Measurements from ENCODE around the gene IRX2. TPM values are rescaled to one million over a fixed set of nuclear protein-coding genes. Genes with fewer than 3 reads are reported as not detected.

The IRX2 gene
- total and polyA plus RNA-seq, 4 donors: 0.20 to 0.27 TPM; not detected in 2

DNA sequence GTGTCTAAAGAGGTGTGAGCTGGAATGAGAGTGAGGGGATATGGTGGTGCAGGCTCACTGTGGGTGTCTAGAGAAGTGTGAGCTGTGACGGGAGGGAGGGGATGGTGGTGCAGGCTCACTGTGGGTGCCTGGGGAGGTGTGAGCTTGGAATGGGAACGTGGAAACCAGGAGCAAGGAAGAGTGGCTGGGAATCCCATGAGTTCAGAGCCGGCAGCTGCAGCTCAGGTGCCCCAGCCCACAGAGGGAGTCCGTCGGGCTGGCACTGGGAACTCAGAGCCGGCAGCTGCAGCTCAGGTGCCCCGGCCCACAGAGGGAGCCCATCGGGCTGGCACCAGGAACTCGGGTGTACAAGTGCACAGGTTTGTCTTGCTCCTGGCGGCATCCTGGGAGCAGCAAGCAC lies 45.6 kb downstream of the IRX2 start:
- DNase-seq (no peak), ATAC-seq (ENCODE audit: low FRiP score) (no peak)
- Histone ChIP-seq H3K27me3 (ENCODE audit: control insufficient read depth in 1 of 2, insufficient read depth in 2 of 2, low read length in 1 of 2) (no peaks in the 10 kb centered on the region), H3K4me1 (ENCODE audit: control insufficient read depth in 1 of 2, insufficient read depth in 2 of 2, low read length in 2 of 2) (no peaks in the 10 kb centered on the region), H3K36me3 (ENCODE audit: control insufficient read depth in 1 of 2, insufficient read depth in 2 of 2, low read length in 1 of 2) (no peaks in the 10 kb centered on the region), H3K4me3 (ENCODE audit: low read length in 2 of 2) (no peak overlapping the region), H3K27ac (ENCODE audit: low read depth in 1 of 2, low read length in 2 of 2) (no peak overlapping the region), H3K9me3 (ENCODE audit: control insufficient read depth, low read length) (no peaks in the 10 kb centered on the region)
- intact Hi-C loops (cut with DNase I): no loop called here
- WGBS, 2 donors: 76% methylated on average over 9 to 10 of the region's 10 CpGs

DNA sequence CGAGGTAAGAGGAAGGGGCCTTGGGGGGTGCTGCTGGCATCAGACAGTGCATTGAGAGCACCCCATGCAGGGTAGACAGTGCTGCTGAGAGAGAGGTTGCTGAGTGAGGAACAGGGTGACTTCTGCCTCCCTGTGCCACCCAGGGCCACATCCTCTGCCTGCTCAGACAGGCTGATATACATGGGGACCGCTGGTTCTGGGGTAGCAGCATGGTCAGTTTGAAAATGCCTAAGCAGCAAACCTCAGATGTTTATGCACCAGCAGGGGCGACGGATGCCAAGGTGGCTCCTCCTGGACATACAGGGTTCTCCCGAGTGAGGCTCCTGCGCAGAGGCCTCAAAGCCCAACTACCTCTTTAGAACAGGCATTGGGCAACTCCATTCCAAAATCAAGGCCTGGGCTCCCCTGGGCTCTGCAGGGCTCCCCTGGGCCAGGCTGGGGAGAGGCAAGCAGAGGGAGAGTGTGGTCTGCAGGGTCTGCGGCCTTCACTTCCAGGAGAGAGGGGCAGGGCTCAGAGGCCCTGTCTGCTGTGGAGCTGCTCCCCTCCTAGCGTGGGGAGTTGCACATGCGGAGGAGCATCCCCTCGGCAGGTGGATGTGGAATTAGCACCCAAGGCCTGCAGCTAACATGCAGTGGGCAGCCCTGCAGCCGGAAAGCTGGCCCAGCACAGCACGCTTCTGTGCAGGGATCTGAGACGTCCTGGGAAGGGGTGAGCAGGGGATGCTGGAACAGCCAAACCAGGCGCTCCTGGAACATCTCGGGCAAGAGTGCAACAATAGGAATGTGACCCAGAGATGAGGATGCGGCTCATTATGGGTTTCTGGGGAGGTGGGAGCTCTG lies 46.5 kb downstream of the IRX2 start:
- DNase-seq (no peak), ATAC-seq (ENCODE audit: low FRiP score) (no peak)
- H3K36me3 ChIP-seq (ENCODE audit: control insufficient read depth in 1 of 2, insufficient read depth in 2 of 2, low read length in 1 of 2): no peaks in the 10 kb centered on the region
- H3K4me3 ChIP-seq (ENCODE audit: low read length in 2 of 2): no peak overlapping the region
- no peaks in the 10 kb centered on the region for H3K27me3 ChIP-seq (ENCODE audit: control insufficient read depth in 1 of 2, insufficient read depth in 2 of 2, low read length in 1 of 2)
- H3K27ac ChIP-seq (ENCODE audit: low read depth in 1 of 2, low read length in 2 of 2): no peak overlapping the region
- intact Hi-C loops (cut with DNase I): no loop called here
- no peaks in the 10 kb centered on the region for H3K9me3 ChIP-seq (ENCODE audit: control insufficient read depth, low read length)
- WGBS, 2 donors: 88 to 91% methylated on average over 16 of the region's 16 CpGs
- H3K4me1 ChIP-seq (ENCODE audit: control insufficient read depth in 1 of 2, insufficient read depth in 2 of 2, low read length in 2 of 2): no peaks in the 10 kb centered on the region

DNA sequence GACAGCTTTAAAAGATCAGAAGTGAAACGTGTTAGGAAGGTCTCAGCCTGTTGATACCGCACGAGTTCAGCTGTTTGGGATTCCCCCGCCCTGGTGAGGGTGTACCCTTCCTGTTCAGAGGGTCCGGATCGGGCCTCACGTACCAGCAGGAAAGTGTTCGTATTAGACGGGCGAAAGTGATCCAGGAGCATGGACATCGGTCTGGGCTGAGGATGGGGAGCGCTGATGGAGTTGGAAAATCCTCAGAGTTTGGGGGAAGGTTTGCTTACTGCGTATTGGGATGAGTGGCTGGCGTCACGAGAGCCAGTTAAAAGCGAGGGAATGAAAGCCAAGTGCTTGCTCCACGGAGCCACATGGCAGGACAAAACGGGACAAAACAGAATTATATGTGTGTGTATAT lies 47.4 kb downstream of the IRX2 start:
- intact Hi-C loops (cut with DNase I): no loop called here
- H3K36me3 ChIP-seq (ENCODE audit: control insufficient read depth in 1 of 2, insufficient read depth in 2 of 2, low read length in 1 of 2): no peaks in the 10 kb centered on the region
- H3K9me3 ChIP-seq (ENCODE audit: control insufficient read depth, low read length): no peaks in the 10 kb centered on the region
- H3K27ac ChIP-seq (ENCODE audit: low read depth in 1 of 2, low read length in 2 of 2): no peak overlapping the region
- WGBS, 2 donors: 88 to 89% methylated on average over 18 of the region's 18 CpGs
- ATAC-seq (ENCODE audit: low FRiP score) (no peak), DNase-seq (no peak)
- no peaks in the 10 kb centered on the region for H3K4me1 ChIP-seq (ENCODE audit: control insufficient read depth in 1 of 2, insufficient read depth in 2 of 2, low read length in 2 of 2)
- no peak overlapping the region for H3K4me3 ChIP-seq (ENCODE audit: low read length in 2 of 2)
- H3K27me3 ChIP-seq (ENCODE audit: control insufficient read depth in 1 of 2, insufficient read depth in 2 of 2, low read length in 1 of 2): no peaks in the 10 kb centered on the region

DNA sequence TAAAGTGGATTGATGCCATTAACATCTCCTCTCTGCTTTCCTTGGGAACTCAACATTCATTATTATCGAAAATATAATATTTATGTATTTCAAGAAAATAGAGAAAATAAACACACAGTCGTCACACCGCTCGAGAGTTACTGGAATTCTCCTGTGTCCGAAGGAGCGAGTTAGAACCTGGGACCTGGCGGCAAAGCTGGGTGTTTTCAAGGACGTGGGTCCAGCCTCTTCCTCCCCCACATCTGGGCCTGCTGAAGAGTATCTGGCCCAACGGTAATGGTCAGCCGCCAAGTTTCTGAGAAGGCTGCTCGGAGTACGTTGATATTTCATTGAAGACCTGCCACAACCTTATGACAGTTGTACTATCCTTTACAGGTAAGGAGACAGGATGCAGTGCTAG lies 47.9 kb downstream of the IRX2 start:
- ATAC-seq (ENCODE audit: low FRiP score) (no peak), DNase-seq (no peak)
- WGBS, 2 donors: 54 to 58% methylated on average over 12 of the region's 12 CpGs
- intact Hi-C loops (cut with DNase I): no loop called here
- no peaks in the 10 kb centered on the region for H3K9me3 ChIP-seq (ENCODE audit: control insufficient read depth, low read length)
- no peak overlapping the region for H3K4me3 ChIP-seq (ENCODE audit: low read length in 2 of 2)
- no peaks in the 10 kb centered on the region for H3K27me3 ChIP-seq (ENCODE audit: control insufficient read depth in 1 of 2, insufficient read depth in 2 of 2, low read length in 1 of 2)
- H3K27ac ChIP-seq (ENCODE audit: low read depth in 1 of 2, low read length in 2 of 2): no peak overlapping the region
- no peaks in the 10 kb centered on the region for H3K4me1 ChIP-seq (ENCODE audit: control insufficient read depth in 1 of 2, insufficient read depth in 2 of 2, low read length in 2 of 2)
- no peaks in the 10 kb centered on the region for H3K36me3 ChIP-seq (ENCODE audit: control insufficient read depth in 1 of 2, insufficient read depth in 2 of 2, low read length in 1 of 2)

DNA sequence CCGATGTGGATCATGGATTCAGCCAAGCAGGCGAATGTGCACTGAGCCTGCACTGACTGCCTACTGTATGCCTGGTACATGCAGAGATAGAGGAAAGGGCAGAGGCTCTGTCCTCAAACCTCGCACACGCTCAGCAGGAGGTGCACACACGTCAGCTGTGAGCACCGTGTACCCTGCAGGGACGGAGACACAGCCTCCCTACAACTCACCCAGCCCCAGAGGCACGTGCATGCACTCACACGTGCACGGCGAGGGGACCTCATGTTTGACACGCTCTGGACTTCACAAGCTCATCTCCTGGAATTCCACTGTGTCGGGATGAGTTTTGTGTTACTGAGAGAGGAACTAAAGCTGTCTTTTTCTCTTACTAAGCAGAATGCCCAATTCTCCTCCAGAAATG lies 48.4 kb downstream of the IRX2 start:
- no peaks in the 10 kb centered on the region for H3K9me3 ChIP-seq (ENCODE audit: control insufficient read depth, low read length)
- H3K27me3 ChIP-seq (ENCODE audit: control insufficient read depth in 1 of 2, insufficient read depth in 2 of 2, low read length in 1 of 2): no peaks in the 10 kb centered on the region
- WGBS, 2 donors: 69 to 81% methylated on average over 13 of the region's 13 CpGs
- H3K4me3 ChIP-seq (ENCODE audit: low read length in 2 of 2): no peak overlapping the region
- H3K36me3 ChIP-seq (ENCODE audit: control insufficient read depth in 1 of 2, insufficient read depth in 2 of 2, low read length in 1 of 2): no peaks in the 10 kb centered on the region
- no peak for ATAC-seq (ENCODE audit: low FRiP score)
- DNase-seq: no peak
- H3K27ac ChIP-seq (ENCODE audit: low read depth in 1 of 2, low read length in 2 of 2): no peak overlapping the region
- intact Hi-C loops (cut with DNase I): no loop called here
- no peaks in the 10 kb centered on the region for H3K4me1 ChIP-seq (ENCODE audit: control insufficient read depth in 1 of 2, insufficient read depth in 2 of 2, low read length in 2 of 2)

DNA sequence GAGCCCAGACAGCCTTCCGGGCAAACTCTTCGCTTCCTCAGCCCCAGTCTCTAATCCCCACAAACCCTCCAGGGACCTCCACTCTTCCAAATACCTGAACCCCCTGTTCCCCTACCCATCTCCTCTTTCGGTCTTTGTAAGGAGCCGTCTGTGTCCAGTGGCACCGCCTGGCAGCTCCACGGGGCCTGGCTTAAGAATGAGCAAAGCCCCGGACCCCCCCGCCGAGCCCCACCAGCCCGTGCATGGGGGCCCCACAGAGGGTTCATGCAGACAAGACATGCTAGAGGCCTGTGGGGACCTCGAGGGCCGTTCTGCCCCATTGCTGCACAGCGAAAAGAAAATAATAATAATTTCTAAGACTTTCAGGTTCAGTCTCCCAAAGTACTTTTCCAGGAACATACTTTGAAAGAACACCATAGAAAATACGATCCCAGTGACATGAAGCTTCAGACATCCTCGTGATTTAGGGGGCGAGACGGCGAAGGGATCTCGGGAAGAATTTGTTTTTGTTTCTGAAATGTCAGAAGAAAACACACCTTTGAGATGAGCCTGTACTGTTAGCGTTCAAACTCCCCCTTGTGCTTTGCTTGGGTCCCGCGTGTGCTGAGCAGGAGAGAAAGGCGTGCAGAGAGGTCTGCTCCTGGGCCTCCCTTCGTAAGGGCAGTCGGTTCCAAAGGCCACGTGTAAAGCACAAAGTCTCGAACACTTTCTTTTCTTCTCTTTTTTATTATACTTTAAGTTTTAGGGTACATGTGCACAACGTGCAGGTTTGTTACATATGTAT lies 49.2 kb downstream of the IRX2 start:
- intact Hi-C loops (cut with DNase I): no loop called here
- WGBS, 2 donors: 49 to 60% methylated on average over 28 of the region's 28 CpGs
- Histone ChIP-seq H3K27me3 (ENCODE audit: control insufficient read depth in 1 of 2, insufficient read depth in 2 of 2, low read length in 1 of 2) (no peaks in the 10 kb centered on the region), H3K4me3 (ENCODE audit: low read length in 2 of 2) (no peak overlapping the region), H3K36me3 (ENCODE audit: control insufficient read depth in 1 of 2, insufficient read depth in 2 of 2, low read length in 1 of 2) (no peaks in the 10 kb centered on the region), H3K9me3 (ENCODE audit: control insufficient read depth, low read length) (no peaks in the 10 kb centered on the region), H3K27ac (ENCODE audit: low read depth in 1 of 2, low read length in 2 of 2) (no peak overlapping the region), H3K4me1 (ENCODE audit: control insufficient read depth in 1 of 2, insufficient read depth in 2 of 2, low read length in 2 of 2) (no peaks in the 10 kb centered on the region)
- no peak for DNase-seq
- no peak for ATAC-seq (ENCODE audit: low FRiP score)

DNA sequence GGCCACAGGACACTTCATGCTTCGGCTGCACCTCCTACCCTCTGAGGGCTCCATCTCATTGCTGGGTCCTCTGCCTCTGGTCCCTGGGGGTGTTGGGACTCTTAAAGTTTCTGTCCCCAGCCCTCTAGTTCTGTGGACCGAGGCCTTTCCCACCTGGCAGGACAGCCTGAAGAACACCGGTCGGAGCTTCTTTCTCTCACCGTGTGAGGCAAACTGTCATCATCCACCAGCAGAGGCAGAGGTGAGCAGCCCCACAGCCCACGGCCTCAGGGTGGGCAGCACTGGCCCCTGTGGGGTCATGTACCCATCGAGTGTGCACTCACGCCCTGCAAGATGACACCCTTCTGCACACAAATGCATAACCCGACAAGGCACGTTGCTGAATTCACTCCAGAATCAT lies 49.9 kb downstream of the IRX2 start:
- no peaks in the 10 kb centered on the region for H3K4me1 ChIP-seq (ENCODE audit: control insufficient read depth in 1 of 2, insufficient read depth in 2 of 2, low read length in 2 of 2)
- intact Hi-C loops (cut with DNase I): no loop called here
- H3K4me3 ChIP-seq (ENCODE audit: low read length in 2 of 2): no peak overlapping the region
- no peak for ATAC-seq (ENCODE audit: low FRiP score)
- whole genome bisulfite sequencing, 2 donors: 53 to 60% methylated on average over 10 of the region's 10 CpGs
- DNase-seq: no peak
- no peaks in the 10 kb centered on the region for H3K9me3 ChIP-seq (ENCODE audit: control insufficient read depth, low read length)
- no peaks in the 10 kb centered on the region for H3K27me3 ChIP-seq (ENCODE audit: control insufficient read depth in 1 of 2, insufficient read depth in 2 of 2, low read length in 1 of 2)
- H3K36me3 ChIP-seq (ENCODE audit: control insufficient read depth in 1 of 2, insufficient read depth in 2 of 2, low read length in 1 of 2): no peaks in the 10 kb centered on the region
- no peak overlapping the region for H3K27ac ChIP-seq (ENCODE audit: low read depth in 1 of 2, low read length in 2 of 2)

DNA sequence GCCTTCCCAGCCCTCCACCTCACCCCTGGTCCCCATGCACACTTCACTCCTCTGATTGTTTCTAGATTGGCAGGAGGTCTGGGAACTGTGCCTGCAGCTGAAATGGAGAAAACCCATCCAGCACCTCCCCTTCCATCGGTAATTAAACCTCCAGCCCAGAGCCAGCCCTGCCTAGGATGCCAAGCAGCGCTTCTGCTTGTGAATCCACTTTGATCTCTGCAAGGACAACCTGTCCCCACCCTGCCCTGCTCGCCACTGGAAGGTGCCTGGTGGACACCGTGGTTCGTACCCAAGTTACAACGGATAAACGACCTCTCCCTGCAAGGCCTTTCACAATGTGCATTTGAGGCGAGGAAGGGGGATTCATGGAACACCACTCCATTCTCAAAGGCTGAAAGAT lies 50.6 kb downstream of the IRX2 start:
- no peak for ATAC-seq (ENCODE audit: low FRiP score)
- no peak for DNase-seq
- Histone ChIP-seq H3K4me1 (ENCODE audit: control insufficient read depth in 1 of 2, insufficient read depth in 2 of 2, low read length in 2 of 2) (no peaks in the 10 kb centered on the region), H3K4me3 (ENCODE audit: low read length in 2 of 2) (no peak overlapping the region), H3K27ac (ENCODE audit: low read depth in 1 of 2, low read length in 2 of 2) (no peak overlapping the region), H3K9me3 (ENCODE audit: control insufficient read depth, low read length) (no peaks in the 10 kb centered on the region), H3K36me3 (ENCODE audit: control insufficient read depth in 1 of 2, insufficient read depth in 2 of 2, low read length in 1 of 2) (no peaks in the 10 kb centered on the region), H3K27me3 (ENCODE audit: control insufficient read depth in 1 of 2, insufficient read depth in 2 of 2, low read length in 1 of 2) (no peaks in the 10 kb centered on the region)
- WGBS, 2 donors: 81 to 82% methylated on average over 8 of the region's 8 CpGs
- intact Hi-C loops (cut with DNase I): no loop called here

DNA sequence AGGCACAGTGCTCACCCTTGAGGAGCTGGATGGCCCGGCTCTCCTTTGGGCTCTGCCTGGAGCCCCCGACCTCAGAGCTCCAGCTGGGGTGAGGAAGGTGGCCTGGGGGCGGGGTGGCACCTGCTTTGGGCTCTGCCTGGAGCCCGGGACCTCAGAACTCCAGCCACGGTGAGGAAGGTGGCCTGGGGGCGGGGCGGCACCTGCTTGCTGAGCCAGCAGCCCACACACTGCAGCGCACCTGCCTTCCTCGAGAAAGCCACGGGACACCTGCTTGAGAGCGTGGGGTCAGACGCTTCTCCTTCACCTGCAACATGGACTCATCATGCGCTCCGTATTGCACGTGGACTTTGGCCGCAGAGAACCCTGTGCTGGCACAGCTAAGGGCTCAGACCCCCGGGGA lies 51.8 kb downstream of the IRX2 start:
- H3K27ac ChIP-seq (ENCODE audit: low read depth in 1 of 2, low read length in 2 of 2): no peak overlapping the region
- no peaks in the 10 kb centered on the region for H3K9me3 ChIP-seq (ENCODE audit: control insufficient read depth, low read length)
- intact Hi-C loops (cut with DNase I): no loop called here
- no peaks in the 10 kb centered on the region for H3K27me3 ChIP-seq (ENCODE audit: control insufficient read depth in 1 of 2, insufficient read depth in 2 of 2, low read length in 1 of 2)
- DNase-seq (no peak), ATAC-seq (ENCODE audit: low FRiP score) (no peak)
- H3K4me1 ChIP-seq (ENCODE audit: control insufficient read depth in 1 of 2, insufficient read depth in 2 of 2, low read length in 2 of 2): no peaks in the 10 kb centered on the region
- 90 to 94% methylated on average over 17 of the region's 17 CpGs for WGBS, 2 donors
- H3K4me3 ChIP-seq (ENCODE audit: low read length in 2 of 2): no peak overlapping the region
- no peaks in the 10 kb centered on the region for H3K36me3 ChIP-seq (ENCODE audit: control insufficient read depth in 1 of 2, insufficient read depth in 2 of 2, low read length in 1 of 2)
